Tibial artery (tissue), 4 donors: ENCODE data around the gene CCDC137.
A peak's percentile ranks its signal among the peaks of the same experiment; 100 is the strongest.

Experiments
- DNase-seq, 2 donors: peaks; one replicate each; pipeline ENCODE4 v3.0.0-alpha.2; 2019
- H3K27ac ChIP-seq, 2 donors: fragments of 200-600 bp; sonication (generic) in 1 of 2; 1 replicate in 1 of 2; 2 replicates in 1 of 2; pipeline ENCODE4 v1.5.1; 2018 to 2019; ENCODE audit warnings: mild to moderate bottlenecking in 1 of 2
- H3K27me3 ChIP-seq, 2 donors: fragments of 200-600 bp; sonication (generic) in 1 of 2; one replicate each; pipeline versions ENCODE4 v1.5.1 to v1.6.0; 2016 to 2019
- H3K36me3 ChIP-seq, 3 donors: fragments of 200-600 bp; sonication (generic) in 2 of 3; one replicate each; pipeline ENCODE4 v1.5.1; 2016 to 2019; ENCODE audit warnings: mild to moderate bottlenecking in 2 of 3
- H3K4me1 ChIP-seq, 4 donors: fragments of 200-600 bp; sonication (generic) in 2 of 4; 1 replicate in 3 of 4; 2 replicates in 1 of 4; pipeline ENCODE4 v1.5.1; 2016 to 2019
- H3K4me3 ChIP-seq, 2 donors: fragments of 200-600 bp; sonication (generic) in 1 of 2; 1 replicate in 1 of 2; 2 replicates in 1 of 2; pipeline ENCODE4 v1.5.1; 2018 to 2019; ENCODE audit warnings: mild to moderate bottlenecking in 2 of 2
- H3K9me3 ChIP-seq, 3 donors: fragments of 200-600 bp; sonication (generic) in 1 of 3; one replicate each; pipeline ENCODE4 v1.5.1; 2016 to 2019
- intact Hi-C: fragments of 100-400 bp; cut with DNase I; formaldehyde crosslinking; loops from one replicate; pipeline ENCODE4 v1.15.0; 2023; ENCODE audit warnings: low total_unique reads
- TF ChIP-seq, protein P1 (sequence below), 2 experiments: fragments of 200-600 bp in 1 of 2; fragments of 450-650 bp in 1 of 2; IDR thresholded peaks; one replicate each; pipeline ENCODE4 v1.5.1; 2017 to 2019; ENCODE audit warnings: antibody characterized with exemption in 2 of 2, mild to moderate bottlenecking in 1 of 2, moderate library complexity in 1 of 2

The CCDC137 gene

GRCh38 chr17:81683208-81683583, 16.7 kb downstream of the CCDC137 start:
- H3K4me1 ChIP-seq = peaks cover 0 to 46% (median 31%) of the 10 kb centered on the region in 4 donors
- H3K36me3 ChIP-seq = peaks cover 21 to 46% (median 31%) of the 10 kb centered on the region in 3 donors
- no peaks in the 10 kb centered on the region for H3K27me3 ChIP-seq
- peak overlapping the region; percentile 83 to 85 for H3K27ac ChIP-seq
- TF ChIP-seq, protein P1, sequence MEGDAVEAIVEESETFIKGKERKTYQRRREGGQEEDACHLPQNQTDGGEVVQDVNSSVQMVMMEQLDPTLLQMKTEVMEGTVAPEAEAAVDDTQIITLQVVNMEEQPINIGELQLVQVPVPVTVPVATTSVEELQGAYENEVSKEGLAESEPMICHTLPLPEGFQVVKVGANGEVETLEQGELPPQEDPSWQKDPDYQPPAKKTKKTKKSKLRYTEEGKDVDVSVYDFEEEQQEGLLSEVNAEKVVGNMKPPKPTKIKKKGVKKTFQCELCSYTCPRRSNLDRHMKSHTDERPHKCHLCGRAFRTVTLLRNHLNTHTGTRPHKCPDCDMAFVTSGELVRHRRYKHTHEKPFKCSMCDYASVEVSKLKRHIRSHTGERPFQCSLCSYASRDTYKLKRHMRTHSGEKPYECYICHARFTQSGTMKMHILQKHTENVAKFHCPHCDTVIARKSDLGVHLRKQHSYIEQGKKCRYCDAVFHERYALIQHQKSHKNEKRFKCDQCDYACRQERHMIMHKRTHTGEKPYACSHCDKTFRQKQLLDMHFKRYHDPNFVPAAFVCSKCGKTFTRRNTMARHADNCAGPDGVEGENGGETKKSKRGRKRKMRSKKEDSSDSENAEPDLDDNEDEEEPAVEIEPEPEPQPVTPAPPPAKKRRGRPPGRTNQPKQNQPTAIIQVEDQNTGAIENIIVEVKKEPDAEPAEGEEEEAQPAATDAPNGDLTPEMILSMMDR (IDR thresholded peaks at IDR 0.05) = no peak
- DNase-seq = no peak
- intact Hi-C loops = no loop called here
- peak overlapping the region; percentile 92 to 100 for H3K4me3 ChIP-seq
- H3K9me3 ChIP-seq = no peaks in the 10 kb centered on the region

DNA sequence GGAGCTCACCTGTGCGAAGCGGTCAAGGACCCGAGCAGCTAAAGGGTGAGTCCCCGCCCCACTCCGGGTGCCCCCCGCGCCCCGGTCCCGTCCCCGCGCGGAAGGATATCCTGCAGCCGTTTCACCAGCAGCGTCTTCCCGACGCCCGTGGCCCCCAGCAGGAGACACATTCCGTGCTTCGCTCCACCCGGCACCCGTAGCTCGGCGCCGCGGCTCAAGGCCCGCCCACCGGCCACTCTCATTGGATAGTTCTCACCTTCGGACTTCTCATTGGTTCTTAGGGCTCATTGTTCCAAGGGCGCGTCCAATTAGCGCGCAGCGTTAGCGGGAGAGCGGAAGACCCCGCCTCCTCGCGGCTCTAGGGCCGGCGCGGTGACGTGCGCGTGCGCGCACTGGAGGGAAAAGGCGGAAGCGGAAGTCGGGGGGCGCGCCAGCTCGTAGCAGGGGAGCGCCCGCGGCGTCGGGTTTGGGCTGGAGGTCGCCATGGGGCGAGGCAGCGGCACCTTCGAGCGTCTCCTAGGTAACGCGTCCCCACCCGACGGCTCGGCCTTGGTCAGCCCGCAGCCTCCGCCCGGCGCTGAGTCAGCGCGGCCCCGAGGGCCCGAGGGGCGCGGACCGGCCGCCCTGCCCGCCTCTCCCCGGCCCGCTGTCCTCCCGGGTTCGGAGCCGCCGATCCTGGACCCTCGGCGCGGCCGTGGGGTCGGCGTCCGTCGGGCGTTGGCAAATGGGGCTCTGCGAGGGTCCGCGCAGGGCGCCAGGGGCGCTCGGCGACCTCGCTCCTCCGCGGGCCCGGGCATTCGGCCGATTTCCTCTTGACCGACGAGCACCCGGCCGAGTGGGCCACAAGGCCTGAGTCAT, 17.3 kb downstream of the CCDC137 start, which contains the start of the genes ARL16 and HGS:
ARL16 (minus strand) TSS at position 214 of the 858 bp plus-strand sequence; CDS start at position 170, 44 bp downstream.
HGS (plus strand) TSS at position 428 of the 858 bp plus-strand sequence; CDS start at position 484, 56 bp downstream.
- H3K27ac ChIP-seq = peak within 1 kb of the TSS; percentile 83 to 85
- TF ChIP-seq, protein P1 (IDR thresholded peaks at IDR 0.05) = no peak
- peak within 1 kb of the TSS; percentile 92 to 100 for H3K4me3 ChIP-seq
- DNase-seq = peak; percentile 98 to 99
- no peaks in the 10 kb centered on the region for H3K9me3 ChIP-seq
- H3K36me3 ChIP-seq = peaks cover 27 to 52% (median 37%) of the 10 kb centered on the region in 3 donors
- no peaks in the 10 kb centered on the region for H3K27me3 ChIP-seq
- intact Hi-C loops = no loop called here
- peaks cover 0 to 46% (median 31%) of the 10 kb centered on the region in 4 donors for H3K4me1 ChIP-seq

- Histone ChIP-seq H3K27me3 (no peaks in the 10 kb centered on the region), H3K36me3 (peaks cover 30 to 59% (median 44%) of the 10 kb centered on the region in 3 donors), H3K4me1 (peaks cover 0 to 46% (median 31%) of the 10 kb centered on the region in 4 donors), H3K4me3 (peak overlapping the region; percentile 92 to 100), H3K9me3 (no peaks in the 10 kb centered on the region), H3K27ac (peak overlapping the region; percentile 83 to 85)
- TF ChIP-seq, protein P1 (IDR thresholded peaks at IDR 0.05) = no peak
- intact Hi-C loops = no loop called here
- DNase-seq = peak in 1 of 2 donors; percentile 41
Observed at GRCh38 chr17:81684442-81684911, 17.9 kb downstream of the CCDC137 start.

DNA sequence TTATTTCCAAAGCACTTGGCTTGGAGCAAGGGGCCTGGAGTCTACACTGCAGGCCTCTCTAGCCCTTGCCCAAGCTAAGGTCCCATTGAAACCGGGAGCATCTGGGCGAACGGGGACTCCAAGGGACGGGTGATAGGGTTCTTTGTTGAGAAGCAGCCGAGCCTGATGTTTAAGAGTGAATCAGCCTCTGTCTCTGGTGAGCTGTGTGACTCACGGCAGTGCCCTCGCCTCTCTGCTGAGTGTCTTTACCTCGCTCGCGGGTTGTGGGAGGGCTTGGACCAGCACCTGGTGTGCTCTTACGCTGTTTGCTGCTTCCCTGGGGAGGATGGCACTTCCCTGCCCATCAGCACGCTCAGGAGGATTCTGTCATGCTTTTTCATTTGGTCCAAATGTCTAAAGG, 18.6 kb downstream of the CCDC137 start:
- no peak for DNase-seq
- H3K36me3 ChIP-seq = peaks cover 34 to 62% (median 50%) of the 10 kb centered on the region in 3 donors

DNA sequence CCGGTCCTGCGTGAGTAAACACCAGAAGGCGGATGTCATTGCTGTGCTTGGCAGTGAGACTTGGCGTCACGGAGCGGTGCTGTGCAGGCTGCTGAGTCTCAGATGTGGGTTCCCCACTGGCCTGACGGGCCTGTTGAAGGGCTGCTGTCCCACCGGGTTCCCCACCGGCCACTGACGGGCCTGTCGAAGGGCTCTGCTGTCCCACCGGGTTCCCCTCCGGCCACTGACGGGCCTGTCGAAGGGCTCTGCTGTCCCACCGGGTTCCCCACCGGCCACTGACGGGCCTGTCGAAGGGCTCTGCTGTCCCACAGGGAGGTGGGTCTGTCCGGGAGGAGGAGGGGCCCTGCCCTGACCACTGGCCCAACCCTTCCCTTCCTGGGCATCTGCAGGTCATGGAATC, 20.1 kb downstream of the CCDC137 start:
- peaks cover 49 to 63% (median 58%) of the 10 kb centered on the region in 3 donors for H3K36me3 ChIP-seq
- H3K27me3 ChIP-seq = no peaks in the 10 kb centered on the region
- peaks cover 0 to 43% (median 31%) of the 10 kb centered on the region in 4 donors for H3K4me1 ChIP-seq
- TF ChIP-seq, protein P1 (IDR thresholded peaks at IDR 0.05) = no peak
- intact Hi-C loops = no loop called here
- H3K9me3 ChIP-seq = no peaks in the 10 kb centered on the region
- no peak overlapping the region for H3K4me3 ChIP-seq
- no peak overlapping the region for H3K27ac ChIP-seq
- no peak for DNase-seq

More for the DNA sequence above, 18.6 kb downstream of the CCDC137 start:
- H3K9me3 ChIP-seq = no peaks in the 10 kb centered on the region
- H3K27me3 ChIP-seq = no peaks in the 10 kb centered on the region
- H3K27ac ChIP-seq = peak overlapping the region; percentile 83 to 85
- H3K4me3 ChIP-seq = peak overlapping the region; percentile 92 to 100
- TF ChIP-seq, protein P1 (IDR thresholded peaks at IDR 0.05) = no peak
- H3K4me1 ChIP-seq = peaks cover 0 to 46% (median 31%) of the 10 kb centered on the region in 4 donors
- intact Hi-C loops = no loop called here
